Activated B cell treated with CpG ODN at 0.5 μM for 24 hours (primary cell): Measurements from ENCODE around the gene ADGRG4. TPM values are rescaled to one million over a fixed set of nuclear protein-coding genes. Genes with fewer than 3 reads are reported as not detected.

Source experiments
- ATAC-seq: fragments of 200-7000 bp; cut with Tn5 transposase; one replicate; pipeline ENCODE4 v1.10.0; 2021; ENCODE audit warnings: low read depth, mild to moderate bottlenecking, moderate library complexity
- CTCF ChIA-PET: fragments of 350-600 bp; sonication (Branson Sonifier 250); formaldehyde crosslinking; loops from one replicate; lab custom pipeline; 2021; ENCODE audit warnings: antibody characterized with exemption; lab: Charles Lee
- POLR2A ChIA-PET: fragments of 350-600 bp; sonication (Branson Sonifier 250); formaldehyde crosslinking; loops from one replicate; lab custom pipeline; 2021; ENCODE audit warnings: antibody characterized with exemption; lab: Charles Lee
- DNase-seq: peaks from one replicate; pipeline ENCODE4 v3.0.0; 2022
- H3K27ac Mint-ChIP-seq: one replicate; pipeline ENCODE4 v1.8.0; 2020; ENCODE audit warnings: mixed read lengths
- H3K27me3 Mint-ChIP-seq: one replicate; pipeline ENCODE4 v1.8.0; 2021; ENCODE audit warnings: mixed read lengths
- H3K36me3 Mint-ChIP-seq: one replicate; pipeline ENCODE4 v1.8.0; 2021; ENCODE audit warnings: low read depth, mixed read lengths
- H3K4me1 Mint-ChIP-seq: one replicate; pipeline ENCODE4 v1.8.0; 2021; ENCODE audit warnings: mixed read lengths
- H3K4me3 Mint-ChIP-seq: one replicate; pipeline ENCODE4 v1.8.0; 2020; ENCODE audit warnings: mild to moderate bottlenecking, mixed read lengths
- H3K9me3 Mint-ChIP-seq: one replicate; pipeline ENCODE4 v1.8.0; 2020; ENCODE audit warnings: mixed read lengths
- CTCF ChIP-seq: fragments of 200-600 bp; IDR thresholded peaks from one replicate; pipeline ENCODE4 v1.8.0; 2022; ENCODE audit warnings: antibody characterized with exemption, mild to moderate bottlenecking
- intact Hi-C: fragments of 100-400 bp; cut with micrococcal nuclease; formaldehyde crosslinking; loops from one replicate; pipeline ENCODE4 v1.15.1; 2024
- total RNA-seq: library from RNA; stranded (reverse); gene quantifications from 2 replicates; pipeline ENCODE4 v1.2.3, GENCODE V29; 2022

ADGRG4 gene
- total RNA-seq, 1 donor from 2014 or later: not detected

- no peak for DNase-seq
- CTCF ChIA-PET: no interaction called here
- POLR2A ChIA-PET: no interaction called here
- no peak for TF ChIP-seq CTCF
- no peak for ATAC-seq
- H3K9me3 Mint-ChIP-seq: no peaks in the 10 kb centered on the region
- H3K27me3 Mint-ChIP-seq: peaks cover 3% of the 10 kb centered on the region
- no peaks in the 10 kb centered on the region for H3K4me1 Mint-ChIP-seq
- intact Hi-C loops: no loop called here
- H3K36me3 Mint-ChIP-seq: no peaks in the 10 kb centered on the region
- H3K4me3 Mint-ChIP-seq: no peak overlapping the region
- no peak overlapping the region for H3K27ac Mint-ChIP-seq
These were observed 68.6 kb downstream of the ADGRG4 start for GRCh38 chrX:136369377-136369776.

- ChIA-PET POLR2A (no interaction called here), CTCF (no interaction called here)
- ATAC-seq: no peak
- no peak overlapping the region for H3K4me3 Mint-ChIP-seq
- DNase-seq: no peak
- no peak overlapping the region for H3K27ac Mint-ChIP-seq
- no peaks in the 10 kb centered on the region for H3K27me3 Mint-ChIP-seq
- intact Hi-C loops: no loop called here
- no peaks in the 10 kb centered on the region for H3K36me3 Mint-ChIP-seq
- H3K9me3 Mint-ChIP-seq: no peaks in the 10 kb centered on the region
- no peaks in the 10 kb centered on the region for H3K4me1 Mint-ChIP-seq
- no peak for TF ChIP-seq CTCF
These were observed 76.0 kb downstream of the ADGRG4 start for GRCh38 chrX:136376713-136377112.

GRCh38 chrX:136380010-136380769 lies 79.4 kb downstream of the ADGRG4 start:
- no peaks in the 10 kb centered on the region for H3K4me1 Mint-ChIP-seq
- intact Hi-C loops: no loop called here
- POLR2A ChIA-PET: no interaction called here
- H3K4me3 Mint-ChIP-seq: no peak overlapping the region
- H3K36me3 Mint-ChIP-seq: no peaks in the 10 kb centered on the region
- no peak for DNase-seq
- no peaks in the 10 kb centered on the region for H3K9me3 Mint-ChIP-seq
- H3K27me3 Mint-ChIP-seq: no peaks in the 10 kb centered on the region
- H3K27ac Mint-ChIP-seq: no peak overlapping the region
- no peak for ATAC-seq
- CTCF ChIA-PET: no interaction called here
- no peak for TF ChIP-seq CTCF

GRCh38 chrX:136386173-136386572 lies 85.4 kb downstream of the ADGRG4 start:
- TF ChIP-seq CTCF: no peak
- ChIA-PET POLR2A (no interaction called here), CTCF (no interaction called here)
- intact Hi-C loops: no loop called here
- Mint-ChIP-seq H3K27ac (no peak overlapping the region), H3K27me3 (peaks cover 2% of the 10 kb centered on the region), H3K9me3 (no peaks in the 10 kb centered on the region), H3K36me3 (no peaks in the 10 kb centered on the region), H3K4me1 (no peaks in the 10 kb centered on the region), H3K4me3 (no peak overlapping the region)
- ATAC-seq (no peak), DNase-seq (no peak)

- ATAC-seq (no peak), DNase-seq (no peak)
- Mint-ChIP-seq H3K9me3 (no peaks in the 10 kb centered on the region), H3K27ac (no peak overlapping the region), H3K36me3 (no peaks in the 10 kb centered on the region), H3K4me1 (no peaks in the 10 kb centered on the region), H3K27me3 (peaks cover 2% of the 10 kb centered on the region), H3K4me3 (no peak overlapping the region)
- intact Hi-C loops: no loop called here
- CTCF ChIA-PET: no interaction called here
- no peak for TF ChIP-seq CTCF
- POLR2A ChIA-PET: no interaction called here
These were observed 86.1 kb downstream of the ADGRG4 start for GRCh38 chrX:136386826-136387225.
